Left lung (tissue), 10 donors: ENCODE data around the gene SRRM3. TPM values are rescaled to one million over a fixed set of nuclear protein-coding genes. Genes with fewer than 3 reads are reported as not detected.

Experiments
- ATAC-seq: fragments of 200-7000 bp; cut with Tn5 transposase; one replicate; pipeline ENCODE4 v1.9.1; 2020; ENCODE audit warnings: moderate library complexity
- DNase-seq, 4 donors: peaks; one replicate each; pipeline ENCODE4 v3.0.0-alpha.2; 2013 to 2020
- H3K27ac ChIP-seq, 2 donors: fragments of 200-600 bp; sonication (generic) in 1 of 2; one replicate each; pipeline versions ENCODE4 v1.5.0 to v1.8.0; 2020 to 2021
- H3K27me3 ChIP-seq, 2 donors: fragments of 200-600 bp; sonication (generic) in 1 of 2; one replicate each; pipeline versions ENCODE4 v1.5.0 to v1.8.0; 2020 to 2021
- H3K36me3 ChIP-seq, 2 donors: fragments of 200-600 bp; sonication (generic) in 1 of 2; one replicate each; pipeline versions ENCODE4 v1.5.0 to v1.8.0; 2020 to 2021
- H3K4me1 ChIP-seq, 2 donors: fragments of 200-600 bp; one replicate each; pipeline ENCODE4 v1.8.0; 2021
- H3K4me3 ChIP-seq, 2 donors: fragments of 200-600 bp; sonication (generic) in 1 of 2; one replicate each; pipeline versions ENCODE4 v1.5.0 to v1.8.0; 2020 to 2021; ENCODE audit warnings: mild to moderate bottlenecking in 1 of 2
- H3K9me3 ChIP-seq, 2 donors: fragments of 200-600 bp; sonication (generic) in 1 of 2; one replicate each; pipeline versions ENCODE4 v1.5.0 to v1.8.0; 2020 to 2021
- intact Hi-C, 2 donors: fragments of 100-400 bp; cut with DNase I; formaldehyde crosslinking; loops; one replicate each; pipeline versions ENCODE4 v1.11.2 to v1.14.2; 2022
- polyA plus RNA-seq, 6 donors: library from polyadenylated mRNA; unstranded; fragments of 120-200 nt; gene quantifications; one replicate each; pipeline ENCODE4 v1.2.1, GENCODE V29; 2013; ENCODE audit not compliant: insufficient read length in 6 of 6
- total RNA-seq, 2 donors: library from RNA; stranded (reverse); fragmentation: NEBNext Ultra II Directional; extraction: Animal tissue kit (Norgen Biotek cat#: 25700); gene quantifications; one replicate each; pipeline ENCODE4 v1.2.1, GENCODE V29; 2021
- TF ChIP-seq, protein P1 (sequence below), 2 donors: fragments of 200-600 bp; sonication (generic) in 1 of 2; IDR thresholded peaks; one replicate each; pipeline versions ENCODE4 v1.5.0 to v1.8.0; 2021; ENCODE audit warnings: antibody characterized with exemption in 2 of 2
- donor health status: DM: no; HTN: yes; CAD: no.
- donor health status: DM: no; HTN: no; CAD: no.

SRRM3 gene
- total and polyA plus RNA-seq, 8 donors = 0.27 to 2.0 (median 0.67) TPM

DNA sequence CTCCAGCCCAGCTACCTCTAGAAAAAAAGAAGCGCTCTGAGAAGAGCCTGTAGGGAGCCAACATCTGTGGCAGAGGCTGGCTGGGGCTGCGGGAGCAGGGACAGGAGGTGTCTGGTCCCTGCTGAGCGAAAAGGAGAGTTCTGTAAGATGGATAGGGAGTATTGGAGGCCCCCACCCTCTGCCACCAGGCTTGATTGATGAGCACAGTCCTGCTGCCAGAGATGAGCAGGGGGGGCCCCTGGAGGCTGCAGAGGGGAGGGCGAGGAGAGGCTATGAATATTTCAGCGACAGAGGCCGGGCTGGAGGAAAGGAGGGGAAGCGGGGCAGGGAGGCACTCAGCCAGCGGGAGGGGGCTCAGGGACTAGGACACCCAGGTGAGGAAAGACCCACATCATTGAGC, 56.3 kb downstream of the SRRM3 start:
- peaks cover 0 to 4% of the 10 kb centered on the region in 2 donors for H3K4me1 ChIP-seq
- ATAC-seq (no peak), DNase-seq (no peak)
- H3K36me3 ChIP-seq = no peaks in the 10 kb centered on the region
- intact Hi-C loops = no loop called here
- peaks cover 12 to 73% of the 10 kb centered on the region in 2 donors for H3K27me3 ChIP-seq
- H3K27ac ChIP-seq = no peak overlapping the region
- H3K9me3 ChIP-seq = no peaks in the 10 kb centered on the region
- H3K4me3 ChIP-seq = no peak overlapping the region
- TF ChIP-seq, protein P1, sequence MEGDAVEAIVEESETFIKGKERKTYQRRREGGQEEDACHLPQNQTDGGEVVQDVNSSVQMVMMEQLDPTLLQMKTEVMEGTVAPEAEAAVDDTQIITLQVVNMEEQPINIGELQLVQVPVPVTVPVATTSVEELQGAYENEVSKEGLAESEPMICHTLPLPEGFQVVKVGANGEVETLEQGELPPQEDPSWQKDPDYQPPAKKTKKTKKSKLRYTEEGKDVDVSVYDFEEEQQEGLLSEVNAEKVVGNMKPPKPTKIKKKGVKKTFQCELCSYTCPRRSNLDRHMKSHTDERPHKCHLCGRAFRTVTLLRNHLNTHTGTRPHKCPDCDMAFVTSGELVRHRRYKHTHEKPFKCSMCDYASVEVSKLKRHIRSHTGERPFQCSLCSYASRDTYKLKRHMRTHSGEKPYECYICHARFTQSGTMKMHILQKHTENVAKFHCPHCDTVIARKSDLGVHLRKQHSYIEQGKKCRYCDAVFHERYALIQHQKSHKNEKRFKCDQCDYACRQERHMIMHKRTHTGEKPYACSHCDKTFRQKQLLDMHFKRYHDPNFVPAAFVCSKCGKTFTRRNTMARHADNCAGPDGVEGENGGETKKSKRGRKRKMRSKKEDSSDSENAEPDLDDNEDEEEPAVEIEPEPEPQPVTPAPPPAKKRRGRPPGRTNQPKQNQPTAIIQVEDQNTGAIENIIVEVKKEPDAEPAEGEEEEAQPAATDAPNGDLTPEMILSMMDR (IDR thresholded peaks at IDR 0.05) = no peak

DNA sequence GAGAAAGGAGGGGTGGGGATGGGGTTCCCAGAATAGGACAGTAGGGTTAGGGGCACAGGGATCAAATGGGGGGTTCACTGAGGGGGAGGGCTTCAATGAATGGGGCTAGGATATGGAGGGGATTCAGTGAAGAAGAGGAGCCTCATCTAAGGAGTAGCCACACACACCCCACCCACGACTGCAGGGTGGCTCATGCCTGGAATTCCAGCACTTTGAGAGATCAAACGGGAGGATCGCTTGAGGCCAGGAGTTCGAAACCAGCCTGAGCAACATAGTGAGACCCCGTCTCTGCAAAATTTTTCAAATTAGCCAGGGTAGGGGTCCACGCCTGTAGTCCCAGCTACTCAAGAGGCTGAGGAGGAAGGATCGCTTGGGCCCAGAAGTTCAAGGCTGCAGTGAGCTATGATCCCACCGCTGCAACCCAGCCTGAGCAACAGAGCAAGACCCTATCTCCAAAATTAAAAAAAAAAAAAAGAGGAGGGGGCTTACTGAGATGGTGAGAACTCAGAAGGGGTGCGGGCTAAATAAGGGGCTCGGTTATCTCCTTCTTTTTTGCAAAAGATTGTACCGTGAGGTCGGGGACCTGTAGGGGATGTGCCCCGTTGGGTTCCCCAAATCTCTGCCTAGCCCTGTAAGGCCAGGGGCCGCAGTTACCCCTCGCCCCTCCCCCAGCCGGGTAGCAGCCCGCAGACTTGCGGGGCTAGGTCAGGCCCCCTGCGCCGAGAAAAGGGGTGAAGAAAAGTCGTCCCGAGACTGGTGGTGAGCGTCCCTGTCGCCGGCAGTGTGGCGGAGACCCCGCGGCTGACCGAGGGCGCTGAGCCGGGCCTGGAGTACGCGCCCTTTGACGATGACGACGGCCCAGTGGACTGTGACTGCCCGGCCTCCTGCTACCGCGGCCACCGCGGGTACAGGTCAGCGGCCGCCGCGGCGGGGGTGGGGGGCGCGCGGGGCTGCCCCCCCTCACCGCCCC, 57.7 kb downstream of the SRRM3 start:
- Histone ChIP-seq H3K4me3 (no peak overlapping the region), H3K27me3 (peaks cover 12 to 77% of the 10 kb centered on the region in 2 donors), H3K27ac (no peak overlapping the region), H3K9me3 (no peaks in the 10 kb centered on the region), H3K4me1 (peaks cover 0 to 4% of the 10 kb centered on the region in 2 donors), H3K36me3 (no peaks in the 10 kb centered on the region)
- DNase-seq (no peak), ATAC-seq (no peak)
- intact Hi-C loops = loop anchor here in 1 of 2 donors (5.0 kb wide), 1 partner anchor 82 kb away; no protein-coding TSS in a partner anchor
- TF ChIP-seq, protein P1 (IDR thresholded peaks at IDR 0.05) = no peak

DNA sequence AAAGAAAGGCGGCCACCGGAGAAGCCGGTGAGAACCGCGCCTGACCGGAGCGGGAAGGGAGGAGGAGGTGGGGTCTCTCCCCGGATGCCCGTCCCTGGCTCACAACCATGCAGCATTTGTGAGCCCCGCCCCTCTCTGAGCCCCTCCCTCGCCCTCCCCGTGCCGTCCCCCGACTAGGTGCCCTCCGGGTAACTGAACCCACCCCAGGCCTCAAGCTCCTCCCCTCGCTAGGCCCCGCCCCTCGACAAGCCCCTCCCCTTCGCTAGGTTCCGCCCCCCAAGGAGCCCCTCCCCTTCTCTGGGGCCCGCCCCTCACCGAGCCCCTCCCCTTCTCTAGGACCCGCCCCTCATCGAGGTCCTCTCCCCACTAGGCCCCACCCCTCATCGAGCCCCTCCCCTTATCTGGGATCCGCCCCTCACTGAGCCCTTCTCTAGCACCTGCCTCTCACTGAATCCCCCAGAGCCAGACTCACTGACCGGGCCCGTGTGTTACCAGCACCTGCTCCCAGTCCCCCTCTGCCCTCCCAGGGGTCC, 58.5 kb downstream of the SRRM3 start:
- H3K36me3 ChIP-seq = no peaks in the 10 kb centered on the region
- ATAC-seq (no peak), DNase-seq (no peak)
- TF ChIP-seq, protein P1 (IDR thresholded peaks at IDR 0.05) = no peak
- H3K4me1 ChIP-seq = peaks cover 0 to 4% of the 10 kb centered on the region in 2 donors
- H3K9me3 ChIP-seq = no peaks in the 10 kb centered on the region
- H3K4me3 ChIP-seq = no peak overlapping the region
- no peak overlapping the region for H3K27ac ChIP-seq
- peaks cover 12 to 77% of the 10 kb centered on the region in 2 donors for H3K27me3 ChIP-seq
- intact Hi-C loops = loop anchor here in 1 of 2 donors (5.0 kb wide), 1 partner anchor 83 kb away; no protein-coding TSS in a partner anchor

DNA sequence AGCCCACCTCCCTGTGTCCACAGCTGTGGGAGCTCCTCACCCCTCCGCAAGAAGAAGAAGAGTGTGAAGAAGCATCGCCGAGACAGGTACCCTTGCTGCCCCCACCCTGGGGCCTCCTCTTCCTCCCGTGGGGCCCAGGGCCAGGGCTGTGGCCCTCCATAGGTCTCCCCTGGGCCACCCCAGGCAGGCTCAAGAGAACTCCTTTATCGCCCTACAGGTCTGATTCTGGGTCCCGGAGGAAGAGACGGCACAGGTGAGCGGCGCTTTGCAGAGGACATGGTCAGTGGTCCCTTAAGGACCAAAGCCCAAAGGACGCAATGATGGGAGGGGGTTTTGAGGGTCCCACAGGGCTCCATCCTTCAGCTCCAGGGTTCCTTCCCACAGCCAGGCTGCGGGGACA, 59.6 kb downstream of the SRRM3 start:
- Histone ChIP-seq H3K9me3 (no peaks in the 10 kb centered on the region), H3K27me3 (peaks cover 12 to 72% of the 10 kb centered on the region in 2 donors), H3K36me3 (no peaks in the 10 kb centered on the region), H3K4me1 (peaks cover 0 to 4% of the 10 kb centered on the region in 2 donors), H3K27ac (no peak overlapping the region), H3K4me3 (no peak overlapping the region)
- ATAC-seq (no peak), DNase-seq (no peak)
- TF ChIP-seq, protein P1 (IDR thresholded peaks at IDR 0.05) = no peak
- intact Hi-C loops = loop anchor here in 1 of 2 donors (5.0 kb wide), 1 partner anchor 84 kb away; no protein-coding TSS in a partner anchor

DNA sequence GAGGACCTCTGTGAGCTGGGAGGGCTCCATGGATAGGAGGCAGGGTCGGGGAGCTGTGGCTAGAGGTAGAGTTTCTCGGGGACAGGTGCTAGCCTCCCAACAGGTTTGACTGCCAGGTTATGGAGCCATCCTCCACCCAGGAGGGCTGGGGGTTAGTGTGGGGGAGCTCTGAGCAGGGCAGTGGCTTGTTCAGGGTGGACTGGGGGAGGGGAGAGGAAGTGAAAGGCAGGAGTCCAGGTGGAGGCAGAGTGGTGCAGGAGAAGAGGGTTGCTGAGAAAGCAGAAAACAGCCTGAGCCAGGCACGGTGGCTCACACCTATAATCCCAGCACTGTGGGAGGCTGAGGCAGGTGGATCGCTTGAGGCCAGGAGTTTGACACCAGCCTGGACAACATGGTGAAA, 60.2 kb downstream of the SRRM3 start:
- intact Hi-C loops = loop anchor here in 1 of 2 donors (5.0 kb wide), 1 partner anchor 85 kb away; no protein-coding TSS in a partner anchor
- Histone ChIP-seq H3K27me3 (peaks cover 17 to 72% of the 10 kb centered on the region in 2 donors), H3K27ac (no peak overlapping the region)

More for the DNA sequence above, 60.2 kb downstream of the SRRM3 start:
- ATAC-seq (no peak), DNase-seq (no peak)
- Histone ChIP-seq H3K4me1 (peaks cover 2 to 6% of the 10 kb centered on the region in 2 donors), H3K36me3 (no peaks in the 10 kb centered on the region), H3K4me3 (no peak overlapping the region), H3K9me3 (no peaks in the 10 kb centered on the region)
- TF ChIP-seq, protein P1 (IDR thresholded peaks at IDR 0.05) = no peak
